H1 (cell line): Measurements from ENCODE around the gene GPRIN1. TPM values are rescaled to one million over a fixed set of nuclear protein-coding genes. Genes with fewer than 3 reads are reported as not detected.

Source experiments
- CTCF ChIA-PET: fragments of 300-600 bp; sonication (Branson Sonifier 250); formaldehyde crosslinking; loops from one replicate; lab custom pipeline; 2021; ENCODE audit not compliant: partially characterized antibody; lab: Charles Lee
- POLR2A ChIA-PET: fragments of 300-600 bp; sonication (Branson Sonifier 250); formaldehyde crosslinking; loops from one replicate; lab custom pipeline; 2021; ENCODE audit warnings: inconsistent platforms; ENCODE audit not compliant: partially characterized antibody; lab: Charles Lee
- DNase-seq, 2 experiments: peaks; one replicate each; pipeline versions ENCODE4 v3.0.0 to v3.0.0-alpha.2; 2010 to 2022; ENCODE audit warnings: low spot score in 2 of 2, low read depth in 1 of 2, mixed read lengths in 1 of 2
- FAIRE-seq: peaks from 2 replicates; lab custom pipeline; 2011; peaks lifted over from hg19 to GRCh38; lab: Jason Lieb, UNC
- H2AFZ ChIP-seq: 2 replicates; pipeline ENCODE4 v1.8.1; 2012; ENCODE audit warnings: low read length, inconsistent platforms
- H2AK5ac ChIP-seq: 2 replicates; pipeline ENCODE4 v1.6.1; 2013; ENCODE audit warnings: low read depth, low read length
- H2BK120ac ChIP-seq: replicated peaks from 2 replicates; pipeline ENCODE3; 2013; ENCODE audit warnings: low read depth, low read length, inconsistent platforms
- H2BK12ac ChIP-seq: 2 replicates; pipeline ENCODE4 v1.6.1; 2013; ENCODE audit warnings: low read depth, low read length
- H2BK15ac ChIP-seq: 2 replicates; pipeline ENCODE4 v1.6.1; 2013; ENCODE audit warnings: low read length
- H2BK20ac ChIP-seq: 2 replicates; pipeline ENCODE4 v1.6.1; 2013; ENCODE audit warnings: low read length
- H2BK5ac ChIP-seq: 2 replicates; pipeline ENCODE4 v1.6.1; 2013; ENCODE audit warnings: low read depth, low read length
- H3K14ac ChIP-seq: 2 replicates; pipeline ENCODE4 v1.6.1; 2013; ENCODE audit warnings: inconsistent platforms; ENCODE audit not compliant: insufficient read length
- H3K18ac ChIP-seq: 2 replicates; pipeline ENCODE4 v1.6.1; 2013; ENCODE audit warnings: low read length; ENCODE audit errors: extremely low read depth
- H3K23ac ChIP-seq: 2 replicates; pipeline ENCODE4 v1.6.1; 2013; ENCODE audit warnings: inconsistent platforms; ENCODE audit not compliant: insufficient read length
- H3K23me2 ChIP-seq: 2 replicates; pipeline ENCODE4 v1.6.1; 2013; ENCODE audit warnings: low read depth, low read length
- H3K27ac ChIP-seq: 2 replicates; pipeline ENCODE4 v1.6.1; 2011; ENCODE audit warnings: low read depth, low read length, inconsistent platforms
- H3K27me3 ChIP-seq, 4 experiments: replicated peaks in 1 of 4; 1 replicate in 1 of 4; 2 replicates in 3 of 4; pipeline versions ENCODE4 v1.6.1 to v1.8.1; 2011 to 2013; ENCODE audit warnings: low read length in 3 of 4, mild to moderate bottlenecking in 3 of 4, inconsistent platforms in 2 of 4, mixed read lengths in 2 of 4, moderate library complexity in 1 of 4; ENCODE audit not compliant: control insufficient read depth in 3 of 4, insufficient read depth in 3 of 4; ENCODE audit errors: extremely low read depth in 1 of 4
- H3K36me3 ChIP-seq, 4 experiments: 2 replicates each; pipeline versions ENCODE4 v1.6.1 to v1.8.1; 2011 to 2013; ENCODE audit warnings: mild to moderate bottlenecking in 4 of 4, low read length in 3 of 4, moderate library complexity in 2 of 4, control low read depth in 1 of 4, inconsistent platforms in 1 of 4; ENCODE audit not compliant: insufficient read depth in 4 of 4, control insufficient read depth in 2 of 4
- H3K4ac ChIP-seq: replicated peaks from 2 replicates; pipeline ENCODE3; 2013; ENCODE audit warnings: low read length, low read depth, mixed read lengths, inconsistent platforms; ENCODE audit not compliant: insufficient read length
- H3K4me1 ChIP-seq, 4 experiments: replicated peaks in 1 of 4; 1 replicate in 1 of 4; 2 replicates in 3 of 4; pipeline versions ENCODE4 v1.6.1 to v1.8.1; 2011 to 2013; ENCODE audit warnings: low read length in 3 of 4, inconsistent platforms in 2 of 4, mixed read lengths in 1 of 4; ENCODE audit not compliant: insufficient read depth in 4 of 4, control insufficient read depth in 3 of 4
- H3K4me2 ChIP-seq, 2 experiments: 2 replicates each; pipeline versions ENCODE4 v1.6.1 to v1.8.1; 2011 to 2013; ENCODE audit warnings: low read depth in 2 of 2, low read length in 2 of 2, control low read depth in 1 of 2, inconsistent platforms in 1 of 2, mild to moderate bottlenecking in 1 of 2; ENCODE audit not compliant: insufficient read depth in 1 of 2
- H3K4me3 ChIP-seq, 4 experiments: fragments of 200-600, 300-600 bp in 1 of 4; sonication (generic), shearing (Covaris generic), sonication (Bioruptor Twin) in 1 of 4; 2 replicates each; pipeline versions ENCODE4 v1.5.1 to v1.8.1; 2011 to 2016; ENCODE audit warnings: low read length in 4 of 4, low read depth in 3 of 4, control low read depth in 2 of 4, inconsistent platforms in 2 of 4, mild to moderate bottlenecking in 2 of 4, mixed read lengths in 1 of 4, moderate library complexity in 1 of 4; ENCODE audit not compliant: insufficient read depth in 2 of 4; ENCODE audit errors: extremely low read depth in 1 of 4
- H3K56ac ChIP-seq: replicated peaks from 2 replicates; pipeline ENCODE3; 2013; ENCODE audit warnings: low read depth, mild to moderate bottlenecking, mixed read lengths, low read length, inconsistent platforms; ENCODE audit not compliant: insufficient read length
- H3K79me1 ChIP-seq: 2 replicates; pipeline ENCODE4 v1.6.1; 2013; ENCODE audit warnings: low read depth, low read length, control low read depth
- H3K79me2 ChIP-seq, 2 experiments: 2 replicates each; pipeline versions ENCODE4 v1.6.1 to v1.8.1; 2012 to 2013; ENCODE audit warnings: low read length in 2 of 2, mild to moderate bottlenecking in 2 of 2, inconsistent platforms in 1 of 2; ENCODE audit not compliant: insufficient read depth in 2 of 2, control insufficient read depth in 1 of 2
- H3K9ac ChIP-seq, 4 experiments: replicated peaks in 1 of 4; 1 replicate in 1 of 4; 2 replicates in 3 of 4; pipeline versions ENCODE4 v1.6.1 to v1.8.1; 2011 to 2013; ENCODE audit warnings: low read depth in 3 of 4, low read length in 3 of 4, control low read depth in 2 of 4, mild to moderate bottlenecking in 2 of 4, moderate library complexity in 2 of 4, inconsistent platforms in 1 of 4; ENCODE audit errors: extremely low read depth in 1 of 4
- H3K9me3 ChIP-seq, 2 experiments: 2 replicates each; pipeline versions ENCODE4 v1.6.1 to v1.8.1; 2012 to 2013; ENCODE audit warnings: mild to moderate bottlenecking in 2 of 2, moderate library complexity in 2 of 2, control low read depth in 1 of 2, inconsistent platforms in 1 of 2, low read depth in 1 of 2, low read length in 1 of 2, mixed read lengths in 1 of 2; ENCODE audit not compliant: insufficient read depth in 2 of 2
- H4K20me1 ChIP-seq, 2 experiments: replicated peaks in 1 of 2; 2 replicates each; pipeline versions ENCODE3 to v1.8.1; 2011 to 2013; ENCODE audit warnings: inconsistent platforms in 2 of 2, low read length in 2 of 2, mild to moderate bottlenecking in 1 of 2; ENCODE audit not compliant: insufficient read depth in 2 of 2, control insufficient read depth in 1 of 2
- H4K5ac ChIP-seq: 2 replicates; pipeline ENCODE4 v1.6.1; 2013; ENCODE audit warnings: low read length, low read depth, mixed read lengths, inconsistent platforms; ENCODE audit not compliant: insufficient read length
- H4K8ac ChIP-seq: 2 replicates; pipeline ENCODE4 v1.8.0; 2013; ENCODE audit warnings: mild to moderate bottlenecking, moderate library complexity, low read length, inconsistent platforms; ENCODE audit not compliant: insufficient read depth; ENCODE audit errors: extremely low read depth
- H4K91ac ChIP-seq: replicated peaks from 2 replicates; pipeline ENCODE3; 2013; ENCODE audit warnings: low read length, mixed read lengths, inconsistent platforms; ENCODE audit not compliant: insufficient read length
- ATF2 ChIP-seq: IDR thresholded peaks from 2 replicates; pipeline ENCODE4 v1.6.1; 2012; ENCODE audit warnings: low read length, inconsistent platforms
- BCL11A ChIP-seq, 2 experiments: IDR thresholded peaks; one replicate each; pipeline ENCODE4 v1.6.1; 2011; ENCODE audit warnings: low read depth in 2 of 2, low read length in 2 of 2, mild to moderate bottlenecking in 2 of 2
- CEBPB ChIP-seq: IDR thresholded peaks from 2 replicates; pipeline ENCODE4 v1.6.1; 2012; ENCODE audit warnings: low read depth, low read length
- HDAC2 ChIP-seq, 2 experiments: fragments of 300-600 bp in 1 of 2; sonication (generic) in 1 of 2; IDR thresholded peaks; 2 replicates each; pipeline ENCODE4 v1.6.1; 2011 to 2012; ENCODE audit warnings: low read depth in 2 of 2, low read length in 2 of 2, mild to moderate bottlenecking in 2 of 2, moderate library complexity in 2 of 2, borderline replicate concordance in 1 of 2, inconsistent platforms in 1 of 2
- KDM1A ChIP-seq: fragments of 200-600, 300-600 bp; sonication (generic); IDR thresholded peaks from 2 replicates; pipeline ENCODE4 v1.7.1; 2016; ENCODE audit warnings: mild to moderate bottlenecking, low read length, borderline replicate concordance
- NRF1 ChIP-seq: IDR thresholded peaks from 2 replicates; pipeline ENCODE4 v1.6.1; 2011; ENCODE audit warnings: mild to moderate bottlenecking, low read depth, low read length, improper control_type of control experiment
- PHF8 ChIP-seq: fragments of 200-600 bp; sonication (generic); conservative IDR thresholded peaks from 2 replicates; pipeline ENCODE4 v1.7.1; 2012; ENCODE audit warnings: low read depth, mild to moderate bottlenecking, inconsistent platforms, low read length, moderate library complexity
- POLR2A ChIP-seq, 2 experiments: IDR thresholded peaks; 1 replicate in 1 of 2; 2 replicates in 1 of 2; pipeline ENCODE4 v1.6.1; 2011; ENCODE audit warnings: low read depth in 2 of 2, low read length in 2 of 2, mild to moderate bottlenecking in 2 of 2; ENCODE audit errors: control extremely low read depth in 1 of 2
- POLR2AphosphoS5 ChIP-seq: IDR thresholded peaks from 2 replicates; pipeline ENCODE4 v1.6.1; 2011; ENCODE audit warnings: low read depth, low read length
- POU5F1 ChIP-seq: IDR thresholded peaks from 2 replicates; pipeline ENCODE4 v1.6.1; 2011; ENCODE audit warnings: low read depth, mild to moderate bottlenecking, low read length, moderate library complexity
- RFX5 ChIP-seq: IDR thresholded peaks from 2 replicates; pipeline ENCODE4 v1.6.1; 2011; ENCODE audit warnings: low read depth, low read length, improper control_type of control experiment, borderline replicate concordance
- TAF7 ChIP-seq: optimal IDR thresholded peaks from 2 replicates; pipeline ENCODE3; 2011; ENCODE audit warnings: low read depth, mild to moderate bottlenecking, inconsistent platforms, low read length, moderate library complexity, borderline replicate concordance
- TEAD4 ChIP-seq: IDR thresholded peaks from 2 replicates; pipeline ENCODE4 v1.6.1; 2012; ENCODE audit warnings: low read depth, low read length, inconsistent platforms, mixed read lengths
- WGBS, 2 experiments: shearing (Covaris generic) in 1 of 2; methylation state at CpG; one replicate each; pipeline versions ENCODE4 v1.1.6 to v1.1.7; 2013 to 2015; ENCODE audit warnings: low lambda C conversion rate in 2 of 2, mixed read lengths in 2 of 2, inconsistent platforms in 1 of 2, low coverage in 1 of 2, missing lambda C conversion rate in 1 of 2; ENCODE audit not compliant: insufficient replicate concordance in 2 of 2, insufficient coverage in 1 of 2, insufficient read length in 1 of 2; ENCODE audit errors: extremely low coverage in 1 of 2, missing lambda C conversion rate in 1 of 2; 5-methylcytosine and 5-hydroxymethylcytosine counted together
- polyA plus RNA-seq, 7 experiments: library from polyadenylated mRNA; depleted of rRNA in 3 of 7; stranded (reverse) in 5 of 7; unstranded in 2 of 7; fragments of >200 nt in 5 of 7; fragments of 200-250 nt in 2 of 7; gene quantifications; 1 replicate in 5 of 7; 2 replicates in 1 of 7; 4 replicates in 1 of 7; pipeline versions ENCODE4 v1.2.1 to v1.2.3, GENCODE V29; 2011 to 2013; ENCODE audit warnings: missing spikeins in 2 of 7, mixed read lengths in 2 of 7
- total RNA-seq: library from RNA; stranded (reverse); fragmentation: NEBNext Ultra II Directional; extraction: Animal tissue kit (Norgen Biotek cat#: 25700); gene quantifications from 2 replicates; pipeline ENCODE4 v1.2.1, GENCODE V29; 2021

Gene GPRIN1
- total and polyA plus RNA-seq, 2 of the 8 experiments (the other 6 are each of a cell fraction or from before 2014, with no cell fraction given): 3.3 to 12.0 TPM

GRCh38 chr5:176575066-176575465, 34.9 kb downstream of the GPRIN1 start:
- ChIA-PET CTCF (interaction anchor here (0.6 to 3.5 kb wide), 15 partner anchors 8 to 540 kb away, joined by 3 to 18 read pairs (median 4); partner anchors contain the start of genes CDHR2, EIF4E1B and SNCB), POLR2A (interaction anchor here (1.2 kb wide), 1 partner anchor 56 kb away, joined by 3 read pairs; the partner anchor contains the start of genes EIF4E1B and SNCB)
- Histone ChIP-seq H3K4me1 (peaks cover 0 to 2% (median under 1%) of the 10 kb centered on the region in 4 experiments; a peak in 1 of 7 replicates), H3K56ac (no peak overlapping the region), H3K4me2 (no peak overlapping the region), H2BK15ac (no peak overlapping the region), H4K20me1 (no peaks in the 10 kb centered on the region), H3K4me3 (no peak overlapping the region), H3K4ac (no peak overlapping the region), H4K91ac (no peak overlapping the region), H4K8ac (no peak overlapping the region), H3K23me2 (no peaks in the 10 kb centered on the region), H3K23ac (no peak overlapping the region), H3K27ac (no peak overlapping the region), H2AK5ac (no peak overlapping the region), H3K9me3 (no peaks in the 10 kb centered on the region), H3K14ac (no peak overlapping the region), H3K18ac (no peak overlapping the region), H2BK5ac (no peak overlapping the region), H3K27me3 (peaks cover 0 to 2% (median 0%) of the 10 kb centered on the region in 4 experiments; a peak in 2 of 7 replicates), H2BK20ac (no peak overlapping the region), H3K79me1 (no peaks in the 10 kb centered on the region), H3K9ac (no peak overlapping the region), H3K79me2 (no peaks in the 10 kb centered on the region), H3K36me3 (no peaks in the 10 kb centered on the region), H2AFZ (no peak overlapping the region), H2BK12ac (no peak overlapping the region), H4K5ac (no peak overlapping the region), H2BK120ac (no peak overlapping the region)
- 92% methylated on average over 14 of the region's 14 CpGs; no CpG with 5 or more reads in 1 of the 2 experiments for WGBS, 2 experiments
- FAIRE-seq: no peak
- DNase-seq: no peak
- TF ChIP-seq POLR2AphosphoS5 (no peak), ATF2 (no peak), TAF7 (no peak), PHF8 (no peak), BCL11A (IDR thresholded peaks at IDR 0.05; ENCODE audit: low read depth in 2 of 2, low read length in 2 of 2) (no peak), RFX5 (no peak), POU5F1 (no peak), POLR2A (IDR thresholded peaks at IDR 0.05; ENCODE audit: control extremely low read depth in 1 of 2, low read depth in 2 of 2, low read length in 2 of 2) (no peak), TEAD4 (no peak), HDAC2 (IDR thresholded peaks at IDR 0.05; ENCODE audit: borderline replicate concordance in 1 of 2, low read depth in 2 of 2, low read length in 2 of 2) (no peak), KDM1A (no peak), CEBPB (no peak), NRF1 (no peak)
